T-helper 2 cell treated with Interferon-gamma antibody and Interleukin-4, amounts not matched to agents 5 μg/mL and 100 μg/mL, for 36 hours (primary cell): ENCODE results near the gene DNAJC10.

Source experiments
- DNase-seq: peaks from one replicate; pipeline ENCODE4 v3.0.0; 2021; ENCODE audit warnings: low spot score
- H3K27ac Mint-ChIP-seq: one replicate; pipeline ENCODE4 v1.8.0; 2021; ENCODE audit warnings: mild to moderate bottlenecking, mixed read lengths
- H3K27me3 Mint-ChIP-seq: one replicate; pipeline ENCODE4 v1.8.0; 2021; ENCODE audit warnings: low read depth, mixed read lengths
- H3K36me3 Mint-ChIP-seq: one replicate; pipeline ENCODE4 v1.8.0; 2021; ENCODE audit warnings: low read depth, mixed read lengths
- H3K4me1 Mint-ChIP-seq: one replicate; pipeline ENCODE4 v1.8.0; 2021; ENCODE audit warnings: low read depth, mixed read lengths
- H3K4me3 Mint-ChIP-seq: one replicate; pipeline ENCODE4 v1.8.0; 2022; ENCODE audit warnings: mild to moderate bottlenecking, moderate library complexity, mixed read lengths
- H3K9me3 Mint-ChIP-seq: one replicate; pipeline ENCODE4 v1.8.0; 2021; ENCODE audit warnings: mixed read lengths

The DNAJC10 gene

GRCh38 chr2:182821182-182821581 lies 105.1 kb downstream of the DNAJC10 start:
- H3K9me3 Mint-ChIP-seq: no peaks in the 10 kb centered on the region
- peaks cover 16% of the 10 kb centered on the region for H3K27me3 Mint-ChIP-seq
- no peaks in the 10 kb centered on the region for H3K36me3 Mint-ChIP-seq
- H3K27ac Mint-ChIP-seq: no peak overlapping the region
- H3K4me1 Mint-ChIP-seq: no peaks in the 10 kb centered on the region
- no peak for DNase-seq
- no peak overlapping the region for H3K4me3 Mint-ChIP-seq

DNA sequence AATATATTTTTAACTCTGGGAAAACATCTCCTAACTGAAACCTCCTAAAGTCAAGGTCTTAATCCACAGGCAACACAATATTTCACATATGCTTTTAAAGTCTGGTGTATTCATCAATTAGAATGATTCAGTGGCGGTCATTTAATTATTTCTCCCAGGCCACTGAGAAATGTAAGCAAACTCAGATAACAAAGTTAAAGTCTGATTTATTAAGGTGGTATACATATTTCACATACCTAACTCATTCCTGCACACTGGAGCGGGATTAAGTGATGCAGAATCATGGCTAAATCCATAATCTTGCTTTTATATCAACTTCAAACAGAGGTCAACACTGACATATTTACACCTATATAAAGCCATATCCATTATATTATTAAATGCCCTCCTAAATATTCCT lies 106.7 kb downstream of the DNAJC10 start:
- H3K27ac Mint-ChIP-seq: no peak overlapping the region
- no peaks in the 10 kb centered on the region for H3K4me1 Mint-ChIP-seq
- DNase-seq: no peak
- no peaks in the 10 kb centered on the region for H3K36me3 Mint-ChIP-seq
- peaks cover 10% of the 10 kb centered on the region for H3K27me3 Mint-ChIP-seq
- no peak overlapping the region for H3K4me3 Mint-ChIP-seq
- H3K9me3 Mint-ChIP-seq: no peaks in the 10 kb centered on the region

- Mint-ChIP-seq H3K4me1 (no peaks in the 10 kb centered on the region), H3K36me3 (no peaks in the 10 kb centered on the region), H3K4me3 (no peak overlapping the region), H3K27ac (no peak overlapping the region), H3K27me3 (peaks cover 13% of the 10 kb centered on the region), H3K9me3 (no peaks in the 10 kb centered on the region)
- DNase-seq: no peak
Measured at GRCh38 chr2:182824056-182824766, 108.2 kb downstream of the DNAJC10 start.

DNA sequence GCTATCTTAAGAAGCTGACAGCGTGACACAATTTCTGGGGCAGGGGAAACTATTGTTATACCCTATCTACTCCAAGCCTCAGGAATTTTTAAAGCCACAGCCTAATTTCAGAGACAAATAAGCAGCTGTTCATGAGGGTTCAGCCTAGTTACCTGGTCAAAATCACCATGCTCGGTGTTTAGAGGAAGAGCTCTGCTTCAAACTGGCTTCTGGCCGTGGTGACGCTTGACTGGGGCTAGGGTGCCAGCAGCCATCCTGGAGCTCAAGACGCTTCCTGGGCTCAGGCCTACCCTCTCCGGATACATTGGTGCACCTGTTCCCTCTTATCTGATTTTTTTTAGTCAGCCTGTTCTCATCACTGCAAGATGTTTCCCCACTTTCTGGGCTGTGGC lies 108.7 kb downstream of the DNAJC10 start:
- no peaks in the 10 kb centered on the region for H3K36me3 Mint-ChIP-seq
- H3K27ac Mint-ChIP-seq: no peak overlapping the region
- H3K4me1 Mint-ChIP-seq: no peaks in the 10 kb centered on the region

GRCh38 chr2:182826064-182826463 lies 110.0 kb downstream of the DNAJC10 start:
- Mint-ChIP-seq H3K4me3 (no peak overlapping the region), H3K9me3 (no peaks in the 10 kb centered on the region), H3K4me1 (no peaks in the 10 kb centered on the region), H3K36me3 (no peaks in the 10 kb centered on the region), H3K27ac (no peak overlapping the region), H3K27me3 (peaks cover 15% of the 10 kb centered on the region)
- no peak for DNase-seq

More for the DNA sequence above, 108.7 kb downstream of the DNAJC10 start:
- peaks cover 17% of the 10 kb centered on the region for H3K27me3 Mint-ChIP-seq
- DNase-seq: no peak
- H3K9me3 Mint-ChIP-seq: no peaks in the 10 kb centered on the region
- no peak overlapping the region for H3K4me3 Mint-ChIP-seq

DNA sequence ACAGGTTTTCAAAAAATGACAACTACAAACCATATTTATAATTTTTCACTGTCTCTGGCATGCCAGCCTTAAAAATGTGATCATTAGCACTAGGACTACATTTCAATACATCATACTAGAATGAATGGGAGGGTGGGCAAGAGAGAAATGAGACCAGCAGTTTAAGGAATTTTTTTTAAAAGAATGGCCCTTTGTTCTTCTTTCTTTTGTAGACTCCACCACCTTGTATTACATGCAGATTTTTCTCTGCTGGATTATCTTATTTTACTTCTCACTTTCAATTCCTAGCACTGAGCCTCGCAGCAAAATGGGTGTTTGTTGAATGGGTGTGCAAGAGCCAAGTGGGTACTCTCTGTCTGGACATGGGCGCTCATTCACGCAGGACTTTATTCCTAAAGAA lies 110.4 kb downstream of the DNAJC10 start:
- peaks cover 13% of the 10 kb centered on the region for H3K27me3 Mint-ChIP-seq
- no peaks in the 10 kb centered on the region for H3K9me3 Mint-ChIP-seq
- no peak overlapping the region for H3K27ac Mint-ChIP-seq
- DNase-seq: no peak
- H3K4me3 Mint-ChIP-seq: no peak overlapping the region
- no peaks in the 10 kb centered on the region for H3K36me3 Mint-ChIP-seq
- H3K4me1 Mint-ChIP-seq: no peaks in the 10 kb centered on the region

DNA sequence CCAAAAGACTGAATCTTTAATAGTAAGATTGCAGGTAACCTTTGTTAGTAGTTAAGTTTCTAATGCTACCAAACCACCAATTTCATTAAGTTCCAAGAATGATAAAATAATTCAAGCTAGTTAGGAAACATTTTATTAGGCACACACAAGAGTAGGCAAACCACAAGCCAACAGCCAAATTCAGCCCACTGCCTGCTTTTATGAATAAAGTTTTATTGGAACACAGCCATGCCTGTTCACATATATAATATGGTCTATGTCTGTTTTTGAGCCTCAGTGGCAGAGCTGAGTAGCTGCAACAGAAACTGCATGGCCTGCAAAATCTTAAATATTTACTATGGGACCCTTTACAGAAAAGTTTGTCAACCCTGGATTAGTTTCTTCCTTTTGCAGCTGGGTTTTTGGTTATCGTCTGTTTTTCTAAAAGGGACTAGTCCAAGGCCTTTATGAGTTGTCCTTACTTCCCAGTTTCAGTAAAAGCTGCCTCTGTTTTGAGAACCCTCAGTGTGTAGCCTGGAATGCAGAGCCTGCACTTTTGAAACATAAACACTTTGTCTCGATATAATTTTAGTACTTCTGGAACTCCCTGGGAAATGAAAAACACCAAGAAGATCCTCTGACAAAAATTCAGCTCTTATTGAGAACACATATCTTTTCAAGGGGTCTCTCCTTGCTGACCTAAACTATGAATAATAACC lies 111.3 kb downstream of the DNAJC10 start:
- DNase-seq: no peak
- no peaks in the 10 kb centered on the region for H3K4me1 Mint-ChIP-seq
- no peak overlapping the region for H3K27ac Mint-ChIP-seq
- H3K36me3 Mint-ChIP-seq: no peaks in the 10 kb centered on the region
- peaks cover 13% of the 10 kb centered on the region for H3K27me3 Mint-ChIP-seq
- H3K4me3 Mint-ChIP-seq: no peak overlapping the region
- H3K9me3 Mint-ChIP-seq: no peaks in the 10 kb centered on the region

GRCh38 chr2:182831101-182831500 lies 115.0 kb downstream of the DNAJC10 start:
- Mint-ChIP-seq H3K27ac (no peak overlapping the region), H3K36me3 (no peaks in the 10 kb centered on the region), H3K4me1 (no peaks in the 10 kb centered on the region), H3K27me3 (peaks cover 11% of the 10 kb centered on the region), H3K4me3 (no peak overlapping the region), H3K9me3 (no peaks in the 10 kb centered on the region)
- no peak for DNase-seq

GRCh38 chr2:182831921-182832320 lies 115.9 kb downstream of the DNAJC10 start:
- Mint-ChIP-seq H3K27ac (no peak overlapping the region), H3K4me3 (no peak overlapping the region), H3K9me3 (no peaks in the 10 kb centered on the region), H3K27me3 (peaks cover 11% of the 10 kb centered on the region), H3K36me3 (no peaks in the 10 kb centered on the region), H3K4me1 (no peaks in the 10 kb centered on the region)
- no peak for DNase-seq

GRCh38 chr2:182833084-182833854 lies 117.2 kb downstream of the DNAJC10 start:
- DNase-seq: no peak
- Mint-ChIP-seq H3K4me3 (no peak overlapping the region), H3K4me1 (no peaks in the 10 kb centered on the region), H3K9me3 (no peaks in the 10 kb centered on the region), H3K27ac (no peak overlapping the region), H3K36me3 (no peaks in the 10 kb centered on the region), H3K27me3 (peaks cover 20% of the 10 kb centered on the region)

DNA sequence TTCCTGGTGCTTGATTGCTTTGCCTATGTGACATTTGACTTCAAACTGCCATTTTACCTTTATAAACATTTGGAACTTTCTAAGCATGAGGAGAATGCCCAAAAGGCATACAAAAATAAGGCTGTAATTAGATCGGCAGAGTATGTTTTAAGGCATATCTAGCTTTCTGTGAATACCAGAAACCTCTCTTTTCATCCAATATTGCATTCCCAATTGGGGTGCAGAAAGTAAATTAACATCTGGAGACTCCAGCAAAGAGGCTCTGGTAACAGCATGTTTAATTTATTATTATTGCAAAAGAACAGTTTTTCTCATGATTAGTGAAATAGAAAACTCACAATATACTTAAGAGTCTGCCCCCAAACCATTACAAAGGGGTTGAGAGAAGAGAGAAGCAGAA lies 118.2 kb downstream of the DNAJC10 start:
- Mint-ChIP-seq H3K4me1 (no peaks in the 10 kb centered on the region), H3K4me3 (no peak overlapping the region), H3K9me3 (no peaks in the 10 kb centered on the region), H3K36me3 (no peaks in the 10 kb centered on the region), H3K27ac (no peak overlapping the region), H3K27me3 (peaks cover 24% of the 10 kb centered on the region)
- DNase-seq: no peak

GRCh38 chr2:182836451-182836850 lies 120.4 kb downstream of the DNAJC10 start:
- H3K4me1 Mint-ChIP-seq: no peaks in the 10 kb centered on the region
- no peaks in the 10 kb centered on the region for H3K9me3 Mint-ChIP-seq
- no peak overlapping the region for H3K4me3 Mint-ChIP-seq
- no peak overlapping the region for H3K27ac Mint-ChIP-seq
- DNase-seq: no peak
- peaks cover 30% of the 10 kb centered on the region for H3K27me3 Mint-ChIP-seq
- H3K36me3 Mint-ChIP-seq: no peaks in the 10 kb centered on the region
